ENCODE measurements around the gene PTPRM.

GRCh38 chr18:7894592-7894991 is 327.5 kb downstream of the PTPRM start:
- TF ChIP-seq CTCF (IDR thresholded peaks at IDR 0.05) (no peak), POLR2A (IDR thresholded peaks at IDR 0.05) (no peak)
